ENCODE results near the gene NOS3.

DNA sequence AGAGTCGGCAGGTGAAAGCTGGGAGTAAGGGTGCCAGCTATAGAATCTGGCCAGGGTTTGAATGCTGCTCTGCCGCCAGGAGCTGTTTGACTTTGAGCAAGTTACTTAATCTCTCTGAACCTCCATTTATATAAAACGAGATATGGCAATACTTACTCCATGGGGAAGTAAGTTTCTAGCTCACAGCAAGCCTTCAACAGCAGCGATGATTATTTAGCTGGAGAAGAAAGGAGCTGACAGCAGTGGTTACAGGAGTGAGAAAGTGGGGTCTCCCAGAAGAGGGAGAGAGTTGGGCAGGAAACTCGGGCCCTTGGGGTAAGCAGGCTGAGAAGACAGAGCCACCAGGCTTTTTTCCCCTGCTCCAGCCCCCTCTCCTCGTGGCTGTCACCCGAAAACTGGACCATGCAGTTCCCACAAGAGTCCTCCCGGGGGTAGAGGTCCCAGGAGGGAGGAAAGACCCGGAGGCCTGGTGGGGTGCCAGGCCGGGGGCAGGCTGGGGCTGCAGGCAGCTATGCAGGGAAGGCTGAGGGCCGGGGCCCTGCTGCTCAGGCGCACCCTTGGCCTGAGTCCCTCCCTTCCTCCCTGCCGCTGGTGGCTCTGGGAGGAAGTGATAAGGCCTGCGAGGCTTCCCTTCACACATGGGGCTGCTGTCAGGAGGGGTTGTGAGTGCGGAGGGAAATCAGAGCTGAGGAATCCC is 3.5 kb downstream of the NOS3 start:
- TF ChIP-seq POLR2A (IDR thresholded peaks at IDR 0.05): no peak
- TF ChIP-seq, protein P1, sequence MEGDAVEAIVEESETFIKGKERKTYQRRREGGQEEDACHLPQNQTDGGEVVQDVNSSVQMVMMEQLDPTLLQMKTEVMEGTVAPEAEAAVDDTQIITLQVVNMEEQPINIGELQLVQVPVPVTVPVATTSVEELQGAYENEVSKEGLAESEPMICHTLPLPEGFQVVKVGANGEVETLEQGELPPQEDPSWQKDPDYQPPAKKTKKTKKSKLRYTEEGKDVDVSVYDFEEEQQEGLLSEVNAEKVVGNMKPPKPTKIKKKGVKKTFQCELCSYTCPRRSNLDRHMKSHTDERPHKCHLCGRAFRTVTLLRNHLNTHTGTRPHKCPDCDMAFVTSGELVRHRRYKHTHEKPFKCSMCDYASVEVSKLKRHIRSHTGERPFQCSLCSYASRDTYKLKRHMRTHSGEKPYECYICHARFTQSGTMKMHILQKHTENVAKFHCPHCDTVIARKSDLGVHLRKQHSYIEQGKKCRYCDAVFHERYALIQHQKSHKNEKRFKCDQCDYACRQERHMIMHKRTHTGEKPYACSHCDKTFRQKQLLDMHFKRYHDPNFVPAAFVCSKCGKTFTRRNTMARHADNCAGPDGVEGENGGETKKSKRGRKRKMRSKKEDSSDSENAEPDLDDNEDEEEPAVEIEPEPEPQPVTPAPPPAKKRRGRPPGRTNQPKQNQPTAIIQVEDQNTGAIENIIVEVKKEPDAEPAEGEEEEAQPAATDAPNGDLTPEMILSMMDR (IDR thresholded peaks at IDR 0.05): no peak

All from thyroid gland (tissue), 4 donors.